Chondrocyte (in vitro differentiated cells): ENCODE measurements around the gene BAG1. TPM values are rescaled to one million over a fixed set of nuclear protein-coding genes. Genes with fewer than 3 reads are reported as not detected.

Experiments
- DNase-seq: peaks from one replicate; pipeline ENCODE4 v3.0.0; 2021; ENCODE audit warnings: mixed read lengths, low spot score
- H3K27ac Mint-ChIP-seq: one replicate; pipeline ENCODE4 v1.8.0; 2021; ENCODE audit warnings: mild to moderate bottlenecking, moderate library complexity, mixed read lengths; ENCODE audit not compliant: unreplicated experiment
- H3K27me3 Mint-ChIP-seq: 2 replicates; pipeline ENCODE4 v1.8.0; 2021; ENCODE audit warnings: low read depth, mixed read lengths
- H3K36me3 Mint-ChIP-seq: 2 replicates; pipeline ENCODE4 v1.8.0; 2021; ENCODE audit warnings: low read depth, mixed read lengths
- H3K4me1 Mint-ChIP-seq: 2 replicates; pipeline ENCODE4 v1.8.0; 2021; ENCODE audit warnings: low read depth, mild to moderate bottlenecking, mixed read lengths
- H3K4me3 Mint-ChIP-seq: one replicate; pipeline ENCODE4 v1.8.0; 2021; ENCODE audit warnings: mild to moderate bottlenecking, moderate library complexity, mixed read lengths; ENCODE audit not compliant: unreplicated experiment
- H3K9me3 Mint-ChIP-seq: 2 replicates; pipeline ENCODE4 v1.8.0; 2021; ENCODE audit warnings: low read depth, mixed read lengths
- CTCF ChIP-seq: fragments of 200-600 bp; sonication (generic); IDR thresholded peaks from 2 replicates; pipeline ENCODE4 v1.5.0; 2021; ENCODE audit warnings: antibody characterized with exemption, mild to moderate bottlenecking, moderate library complexity
- total RNA-seq: library from RNA; stranded (reverse); gene quantifications from 3 replicates; pipeline ENCODE4 v1.2.1, GENCODE V29; 2021

BAG1 gene
- total RNA-seq, 1 donor from 2014 or later = 51.1 TPM

DNA sequence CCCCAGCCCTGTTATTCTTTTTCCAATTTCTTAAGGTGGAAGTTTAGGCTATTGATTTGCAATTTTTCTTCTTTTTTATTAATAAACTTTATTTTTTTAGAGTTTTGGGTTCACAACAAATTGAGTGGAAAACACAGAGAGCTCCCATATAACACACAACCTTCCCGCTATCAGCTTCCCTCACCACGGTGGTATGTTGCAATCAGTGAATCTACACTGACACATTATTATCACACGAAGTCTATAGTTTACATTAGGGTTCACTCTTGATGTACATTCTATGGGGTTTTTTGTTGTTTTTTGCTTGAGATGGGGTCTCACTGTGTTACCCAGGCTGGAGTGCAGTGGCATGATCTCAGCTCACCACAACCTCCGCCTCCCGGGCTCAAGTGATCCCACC lies 21.0 kb upstream of the BAG1 start:
- Mint-ChIP-seq H3K4me1 (peaks cover 8% of the 10 kb centered on the region), H3K9me3 (no peaks in the 10 kb centered on the region), H3K27ac (no peak overlapping the region), H3K36me3 (peaks cover 6% of the 10 kb centered on the region), H3K4me3 (no peak overlapping the region), H3K27me3 (no peaks in the 10 kb centered on the region)
- no peak for DNase-seq
- no peak for TF ChIP-seq CTCF

DNA sequence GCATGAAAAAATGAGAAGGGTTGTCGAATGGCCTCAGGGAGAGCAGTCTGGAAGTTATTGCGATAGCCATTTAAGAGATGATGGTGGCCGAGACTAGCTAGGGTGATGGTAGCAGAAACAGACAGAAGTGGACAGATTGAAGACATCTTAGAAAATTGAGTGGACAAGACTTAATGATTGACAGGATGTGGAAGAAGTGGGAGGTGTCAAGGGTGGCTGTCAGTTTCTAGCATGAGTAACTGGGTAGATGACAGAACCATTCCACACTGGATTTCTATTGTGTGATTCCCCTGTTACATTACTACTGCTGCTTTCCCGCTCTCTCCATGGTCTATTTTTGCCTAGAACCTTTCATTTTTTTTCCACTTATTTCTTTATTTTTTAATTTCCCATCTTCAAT lies 13.0 kb upstream of the BAG1 start:
- no peaks in the 10 kb centered on the region for H3K9me3 Mint-ChIP-seq
- DNase-seq = no peak
- no peak for TF ChIP-seq CTCF

GRCh38 chr9:33273972-33274328 lies 9.4 kb upstream of the BAG1 start:
- Mint-ChIP-seq H3K4me1 (no peaks in the 10 kb centered on the region), H3K27ac (no peak overlapping the region), H3K36me3 (peaks cover 32% of the 10 kb centered on the region)

More for the DNA sequence above, 13.0 kb upstream of the BAG1 start:
- no peaks in the 10 kb centered on the region for H3K4me1 Mint-ChIP-seq
- peaks cover 34% of the 10 kb centered on the region for H3K36me3 Mint-ChIP-seq
- H3K27me3 Mint-ChIP-seq = no peaks in the 10 kb centered on the region
- H3K27ac Mint-ChIP-seq = no peak overlapping the region
- no peak overlapping the region for H3K4me3 Mint-ChIP-seq

DNA sequence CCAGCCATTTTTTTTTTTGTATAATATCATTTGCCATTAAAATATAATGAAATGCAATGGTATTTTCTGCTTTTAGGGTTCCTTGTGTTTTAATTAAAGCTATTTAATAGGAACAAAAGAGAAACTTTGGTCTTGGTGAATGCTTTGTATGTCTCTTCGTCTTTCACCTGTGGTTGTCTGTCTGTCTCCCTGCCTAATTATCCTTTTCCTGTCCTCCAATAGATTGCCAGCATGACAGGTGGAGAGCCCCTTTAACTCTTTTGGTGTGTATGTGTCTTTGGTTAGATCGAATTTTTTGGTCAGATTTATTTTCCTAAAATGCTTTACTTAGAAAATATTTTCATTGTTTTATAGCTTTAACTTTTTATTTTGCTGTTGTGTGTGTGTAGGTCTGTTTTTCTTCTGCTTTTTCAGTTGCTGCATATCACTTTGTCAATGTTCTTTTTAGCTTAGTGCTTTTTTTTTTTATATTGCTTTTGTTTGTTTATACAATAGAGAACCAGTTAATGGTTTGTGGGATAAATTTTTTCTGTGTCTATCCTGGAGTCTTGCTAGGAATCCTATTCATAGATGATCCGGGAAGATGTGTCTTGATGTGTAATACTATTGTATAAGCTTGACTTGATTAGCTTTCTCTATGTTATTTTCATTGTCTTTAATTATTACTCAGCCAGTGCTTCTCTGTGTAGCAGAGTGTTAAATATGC lies 8.9 kb upstream of the BAG1 start:
- H3K4me3 Mint-ChIP-seq = no peak overlapping the region
- peaks cover 32% of the 10 kb centered on the region for H3K36me3 Mint-ChIP-seq
- no peak for TF ChIP-seq CTCF
- no peaks in the 10 kb centered on the region for H3K27me3 Mint-ChIP-seq
- no peaks in the 10 kb centered on the region for H3K9me3 Mint-ChIP-seq
- DNase-seq = no peak
- no peak overlapping the region for H3K27ac Mint-ChIP-seq
- H3K4me1 Mint-ChIP-seq = no peaks in the 10 kb centered on the region

More at GRCh38 chr9:33273972-33274328, 9.4 kb upstream of the BAG1 start:
- Mint-ChIP-seq H3K27me3 (no peaks in the 10 kb centered on the region), H3K4me3 (no peak overlapping the region), H3K9me3 (no peaks in the 10 kb centered on the region)
- TF ChIP-seq CTCF = no peak
- DNase-seq = no peak

DNA sequence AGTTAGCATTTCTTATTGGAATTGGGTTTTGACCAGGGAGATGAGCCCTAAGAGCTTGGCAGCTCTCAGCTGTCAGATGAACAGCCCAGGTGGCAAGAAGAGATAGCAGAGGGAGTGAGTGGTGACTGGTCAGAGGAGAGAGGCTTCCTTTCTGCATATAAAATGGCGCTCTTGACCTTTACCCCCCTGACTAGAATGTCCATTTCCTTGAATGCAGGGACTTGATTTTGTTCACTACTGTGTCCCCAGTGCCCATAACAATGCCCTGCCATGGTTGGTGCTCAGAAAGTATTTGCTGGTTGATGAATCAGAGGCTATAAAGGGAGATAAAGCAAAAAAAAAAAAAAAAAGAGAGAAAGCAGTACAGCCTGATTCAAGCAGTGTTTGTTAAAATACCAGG lies 7.6 kb upstream of the BAG1 start:
- H3K36me3 Mint-ChIP-seq = peaks cover 21% of the 10 kb centered on the region
- no peaks in the 10 kb centered on the region for H3K9me3 Mint-ChIP-seq
- no peak for DNase-seq
- H3K4me1 Mint-ChIP-seq = peaks cover 5% of the 10 kb centered on the region
- H3K27me3 Mint-ChIP-seq = no peaks in the 10 kb centered on the region
- no peak overlapping the region for H3K4me3 Mint-ChIP-seq
- no peak overlapping the region for H3K27ac Mint-ChIP-seq
- TF ChIP-seq CTCF = no peak
